ENCODE measurements around the gene GPR150. TPM values are rescaled to one million over a fixed set of nuclear protein-coding genes. Genes with fewer than 3 reads are reported as not detected.

Gene GPR150
- polyA plus RNA-seq, 1 of the 3 experiments (the other 2 are of a cell fraction): 0.07 TPM

- H3K9ac ChIP-seq: no peak overlapping the region
- DNase-seq: no peak
- H3K9me2 ChIP-seq: no peaks in the 10 kb centered on the region
- no peaks in the 10 kb centered on the region for H3K27me3 ChIP-seq (ENCODE audit: insufficient read depth)
- H3K79me2 ChIP-seq (ENCODE audit: insufficient read depth): no peaks in the 10 kb centered on the region
- WGBS (ENCODE audit: low lambda C conversion rate): 95% methylated on average over 1 of the region's 1 CpG
- no peak overlapping the region for H3K4me2 ChIP-seq
- no peak overlapping the region for H2AFZ ChIP-seq (ENCODE audit: low read depth)
- no peaks in the 10 kb centered on the region for H3K4me1 ChIP-seq (ENCODE audit: control insufficient read depth in 1 of 2, insufficient read depth in 2 of 2, low read depth in 1 of 2, low read length in 1 of 2)
- no peak overlapping the region for H3K4me3 ChIP-seq (ENCODE audit: low read depth in 2 of 2, low read length in 1 of 2)
- no peaks in the 10 kb centered on the region for H3F3A ChIP-seq (replicated peaks; ENCODE audit: insufficient read depth)
- peaks cover 0 to 5% of the 10 kb centered on the region in 2 experiments for H3K36me3 ChIP-seq (replicated peaks in 1 of 2; ENCODE audit: control insufficient read depth in 1 of 2, insufficient read depth in 2 of 2, low read length in 1 of 2)
- ChIA-PET CTCF (no interaction called here), POLR2A (no interaction called here)
- no peaks in the 10 kb centered on the region for H4K20me1 ChIP-seq (ENCODE audit: insufficient read depth)
- no peak overlapping the region for H3K27ac ChIP-seq (ENCODE audit: low read depth in 2 of 2, low read length in 1 of 2)
- H3K9me3 ChIP-seq: no peaks in the 10 kb centered on the region
- TF ChIP-seq RFX5 (IDR thresholded peaks at IDR 0.05; ENCODE audit: low read length) (no peak), SIN3A (IDR thresholded peaks at IDR 0.05; ENCODE audit: borderline replicate concordance, low read depth, low read length) (no peak), CHD2 (IDR thresholded peaks at IDR 0.05; ENCODE audit: low read length, partially characterized antibody) (no peak), ELF1 (IDR thresholded peaks at IDR 0.05) (no peak), FOXJ3 (CRISPR knock-in tag; IDR thresholded peaks at IDR 0.05) (no peak), TAF1 (IDR thresholded peaks at IDR 0.05; ENCODE audit: borderline replicate concordance, low read depth, low read length) (no peak), NFIC (IDR thresholded peaks at IDR 0.05; ENCODE audit: borderline replicate concordance) (no peak), TCF12 (IDR thresholded peaks at IDR 0.05) (no peak), JUND (IDR thresholded peaks at IDR 0.05) (no peak), REST (IDR thresholded peaks at IDR 0.05; ENCODE audit: low read depth, low read length) (no peak), SMC3 (IDR thresholded peaks at IDR 0.05; ENCODE audit: low read depth, low read length) (no peak), EP300 (IDR thresholded peaks at IDR 0.05; ENCODE audit: borderline replicate concordance in 1 of 2, low read depth in 1 of 2, low read length in 1 of 2) (no peak)
These were observed 13.5 kb upstream of the GPR150 start for GRCh38 chr5:95606419-95606818.

GRCh38 chr5:95609711-95610110, 10.2 kb upstream of the GPR150 start:
- Histone ChIP-seq H3K9ac (no peak overlapping the region), H4K20me1 (ENCODE audit: insufficient read depth) (no peaks in the 10 kb centered on the region), H3K27me3 (ENCODE audit: insufficient read depth) (no peaks in the 10 kb centered on the region), H3K36me3 (replicated peaks in 1 of 2; ENCODE audit: control insufficient read depth in 1 of 2, insufficient read depth in 2 of 2, low read length in 1 of 2) (peaks cover 0 to 5% of the 10 kb centered on the region in 2 experiments), H2AFZ (ENCODE audit: low read depth) (no peak overlapping the region), H3K9me2 (no peaks in the 10 kb centered on the region), H3F3A (replicated peaks; ENCODE audit: insufficient read depth) (no peaks in the 10 kb centered on the region), H3K4me2 (no peak overlapping the region), H3K9me3 (no peaks in the 10 kb centered on the region), H3K79me2 (ENCODE audit: insufficient read depth) (no peaks in the 10 kb centered on the region), H3K4me3 (ENCODE audit: low read depth in 2 of 2, low read length in 1 of 2) (no peak overlapping the region), H3K27ac (ENCODE audit: low read depth in 2 of 2, low read length in 1 of 2) (no peak overlapping the region), H3K4me1 (ENCODE audit: control insufficient read depth in 1 of 2, insufficient read depth in 2 of 2, low read depth in 1 of 2, low read length in 1 of 2) (no peaks in the 10 kb centered on the region)
- no peak for DNase-seq
- ChIA-PET CTCF (interaction anchor here (1.3 kb wide), 1 partner anchor 14 kb away, joined by 3 read pairs; no protein-coding TSS in a partner anchor), POLR2A (no interaction called here)
- TF ChIP-seq USF1 (IDR thresholded peaks at IDR 0.05; ENCODE audit: borderline replicate concordance, low read depth) (no peak), TAF1 (IDR thresholded peaks at IDR 0.05; ENCODE audit: borderline replicate concordance, low read depth, low read length) (no peak), SIN3A (IDR thresholded peaks at IDR 0.05; ENCODE audit: borderline replicate concordance, low read depth, low read length) (no peak), ELF1 (IDR thresholded peaks at IDR 0.05) (no peak), GABPA (IDR thresholded peaks at IDR 0.05; ENCODE audit: low read depth) (no peak), FOXJ3 (CRISPR knock-in tag; IDR thresholded peaks at IDR 0.05) (no peak), MEF2A (IDR thresholded peaks at IDR 0.05; ENCODE audit: borderline replicate concordance, low read depth) (no peak), RCOR1 (IDR thresholded peaks at IDR 0.05; ENCODE audit: low read length) (no peak), RXRA (IDR thresholded peaks at IDR 0.05; ENCODE audit: borderline replicate concordance, low read depth) (no peak), PBX3 (IDR thresholded peaks at IDR 0.05) (no peak), CTCF (IDR thresholded peaks at IDR 0.05) (no peak)
- WGBS (ENCODE audit: low lambda C conversion rate): 82% methylated on average over 3 of the region's 3 CpGs
